Fibroblast of lung (primary cell): ENCODE measurements around the gene L3MBTL3.

Source experiments
- EZH2 ChIP-seq: IDR thresholded peaks from 2 replicates; pipeline ENCODE4 v1.5.1; 2012; ENCODE audit warnings: low read length, control low read depth, mild to moderate bottlenecking; ENCODE audit errors: missing control alignments
- TF ChIP-seq, protein P1 (sequence below), 2 donors: IDR thresholded peaks in 1 of 2; conservative IDR thresholded peaks in 1 of 2; 1 replicate in 1 of 2; 2 replicates in 1 of 2; pipeline ENCODE4 v1.5.1; 2011 to 2012; ENCODE audit warnings: low read length in 2 of 2, control low read depth in 1 of 2, inconsistent platforms in 1 of 2, low read depth in 1 of 2, mild to moderate bottlenecking in 1 of 2

DNA sequence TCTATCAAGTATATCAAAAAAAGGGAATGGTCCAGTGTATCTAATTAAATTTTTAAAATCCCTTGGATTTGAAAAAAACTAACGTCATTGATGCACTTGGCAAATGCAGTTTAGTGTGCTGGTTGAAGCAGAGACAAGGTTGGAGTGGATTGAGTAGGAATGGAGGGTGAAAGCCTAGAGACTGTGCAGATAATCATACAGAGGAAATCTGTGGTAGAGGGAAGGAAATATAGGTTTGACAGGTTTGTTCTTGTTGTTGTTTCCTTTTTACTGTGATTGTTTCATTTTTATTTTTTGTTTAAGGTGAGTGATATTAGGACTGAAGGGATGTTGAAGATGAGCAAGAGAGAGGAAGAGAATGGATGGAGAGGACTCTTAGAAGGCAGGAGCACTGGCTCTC lies 29.0 kb upstream of the L3MBTL3 start:
- TF ChIP-seq EZH2, result no peak
- TF ChIP-seq, protein P1, sequence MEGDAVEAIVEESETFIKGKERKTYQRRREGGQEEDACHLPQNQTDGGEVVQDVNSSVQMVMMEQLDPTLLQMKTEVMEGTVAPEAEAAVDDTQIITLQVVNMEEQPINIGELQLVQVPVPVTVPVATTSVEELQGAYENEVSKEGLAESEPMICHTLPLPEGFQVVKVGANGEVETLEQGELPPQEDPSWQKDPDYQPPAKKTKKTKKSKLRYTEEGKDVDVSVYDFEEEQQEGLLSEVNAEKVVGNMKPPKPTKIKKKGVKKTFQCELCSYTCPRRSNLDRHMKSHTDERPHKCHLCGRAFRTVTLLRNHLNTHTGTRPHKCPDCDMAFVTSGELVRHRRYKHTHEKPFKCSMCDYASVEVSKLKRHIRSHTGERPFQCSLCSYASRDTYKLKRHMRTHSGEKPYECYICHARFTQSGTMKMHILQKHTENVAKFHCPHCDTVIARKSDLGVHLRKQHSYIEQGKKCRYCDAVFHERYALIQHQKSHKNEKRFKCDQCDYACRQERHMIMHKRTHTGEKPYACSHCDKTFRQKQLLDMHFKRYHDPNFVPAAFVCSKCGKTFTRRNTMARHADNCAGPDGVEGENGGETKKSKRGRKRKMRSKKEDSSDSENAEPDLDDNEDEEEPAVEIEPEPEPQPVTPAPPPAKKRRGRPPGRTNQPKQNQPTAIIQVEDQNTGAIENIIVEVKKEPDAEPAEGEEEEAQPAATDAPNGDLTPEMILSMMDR (conservative IDR thresholded peaks at IDR 0.05 in 1 of 2, IDR thresholded peaks at IDR 0.05 in 1 of 2; ENCODE audit: low read depth in 1 of 2, low read length in 2 of 2), result no peak
